ENCODE measurements around the gene MISP3.

MISP3 gene

DNA sequence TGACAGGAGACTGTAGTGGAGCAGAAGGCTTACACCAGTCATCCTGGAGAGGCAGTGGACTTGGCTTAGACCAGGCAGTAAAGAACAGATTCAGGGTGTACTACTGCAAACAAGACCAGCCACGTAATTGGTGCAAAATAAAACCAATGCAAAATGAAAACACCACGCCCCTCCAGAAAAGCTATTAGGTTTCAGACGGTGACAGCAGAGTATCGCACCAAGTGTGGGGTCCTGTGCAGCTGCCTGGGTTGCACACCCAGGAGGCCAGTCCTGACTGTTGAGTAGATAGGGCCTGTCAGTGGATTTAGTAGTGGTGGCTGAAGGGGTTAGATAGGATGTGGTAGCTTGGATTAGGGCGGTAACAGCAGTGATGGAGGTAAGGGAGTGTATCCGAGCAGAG is 50.3 kb downstream of the MISP3 start:
- DNase-seq: no peak

Measured in suppressor macrophage (primary cell).